Endodermal cell (in vitro differentiated cells): ENCODE results near the gene SENP6. TPM values are rescaled to one million over a fixed set of nuclear protein-coding genes. Genes with fewer than 3 reads are reported as not detected.

Source experiments
- DNase-seq: peaks from one replicate; pipeline ENCODE4 v3.0.0-alpha.2; 2017
- H3K27ac ChIP-seq: 2 replicates; pipeline ENCODE4 v1.5.1; 2013; ENCODE audit warnings: mild to moderate bottlenecking, low read depth, low read length, moderate library complexity
- H3K27me3 ChIP-seq: 2 replicates; pipeline ENCODE4 v1.6.1; 2013; ENCODE audit warnings: mild to moderate bottlenecking, low read length, moderate library complexity; ENCODE audit not compliant: insufficient read depth, control insufficient read depth, poor library complexity, severe bottlenecking
- H3K36me3 ChIP-seq: 2 replicates; pipeline ENCODE4 v1.7.0; 2013; ENCODE audit warnings: mild to moderate bottlenecking, low read length, moderate library complexity; ENCODE audit not compliant: control insufficient read depth, insufficient read depth
- H3K4me1 ChIP-seq: one replicate; pipeline ENCODE4 v1.7.0; 2013; ENCODE audit warnings: low read length; ENCODE audit not compliant: control insufficient read depth, insufficient read depth
- H3K4me3 ChIP-seq: 2 replicates; pipeline ENCODE4 v1.5.1; 2013; ENCODE audit warnings: mild to moderate bottlenecking, low read length, moderate library complexity
- H3K9ac ChIP-seq: 2 replicates; pipeline ENCODE4 v1.6.1; 2013; ENCODE audit warnings: mild to moderate bottlenecking, low read length, moderate library complexity; ENCODE audit not compliant: poor library complexity, severe bottlenecking; ENCODE audit errors: extremely low read depth
- H3K9me3 ChIP-seq: 2 replicates; pipeline ENCODE4 v1.6.1; 2013; ENCODE audit warnings: mild to moderate bottlenecking, low read length, moderate library complexity; ENCODE audit not compliant: control insufficient read depth
- H3K27ac Mint-ChIP-seq: 2 replicates; pipeline ENCODE4 v1.8.0; 2020; ENCODE audit warnings: mixed read lengths
- H3K27me3 Mint-ChIP-seq: 2 replicates; pipeline ENCODE4 v1.8.0; 2021; ENCODE audit warnings: mild to moderate bottlenecking, mixed read lengths; ENCODE audit not compliant: insufficient read depth
- H3K36me3 Mint-ChIP-seq: 2 replicates; pipeline ENCODE4 v1.8.0; 2020; ENCODE audit warnings: low read depth, mixed read lengths
- H3K4me1 Mint-ChIP-seq: 2 replicates; pipeline ENCODE4 v1.8.0; 2020; ENCODE audit warnings: mixed read lengths
- H3K4me3 Mint-ChIP-seq: 2 replicates; pipeline ENCODE4 v1.8.0; 2020; ENCODE audit warnings: mild to moderate bottlenecking, moderate library complexity, mixed read lengths
- H3K9me3 Mint-ChIP-seq: 2 replicates; pipeline ENCODE4 v1.8.0; 2020; ENCODE audit warnings: mild to moderate bottlenecking, mixed read lengths
- WGBS, 2 experiments: methylation state at CpG; one replicate each; pipeline versions ENCODE4 v1.1.5 to v1.1.7; 2013; ENCODE audit warnings: missing lambda C conversion rate in 2 of 2, mixed read lengths in 1 of 2; ENCODE audit not compliant: insufficient coverage in 1 of 2, insufficient read length in 1 of 2; 5-methylcytosine and 5-hydroxymethylcytosine counted together
- total RNA-seq, 2 donors: library from RNA; stranded (reverse); fragmentation: NEBNext Ultra II Directional in 1 of 2; extraction: Animal tissue kit (Norgen Biotek cat#: 25700) in 1 of 2; gene quantifications; 2 replicates in 1 of 2; 3 replicates in 1 of 2; pipeline ENCODE4 v1.2.1, GENCODE V29; 2021
- TF ChIP-seq, protein P1 (sequence below): fragments of 200-600 bp; sonication (generic); conservative IDR thresholded peaks from 2 replicates; pipeline ENCODE4 v1.5.0; 2021; ENCODE audit warnings: antibody characterized with exemption, mild to moderate bottlenecking

SENP6 gene
- total RNA-seq, 2 donors from 2014 or later, result 101 to 113 TPM

DNA sequence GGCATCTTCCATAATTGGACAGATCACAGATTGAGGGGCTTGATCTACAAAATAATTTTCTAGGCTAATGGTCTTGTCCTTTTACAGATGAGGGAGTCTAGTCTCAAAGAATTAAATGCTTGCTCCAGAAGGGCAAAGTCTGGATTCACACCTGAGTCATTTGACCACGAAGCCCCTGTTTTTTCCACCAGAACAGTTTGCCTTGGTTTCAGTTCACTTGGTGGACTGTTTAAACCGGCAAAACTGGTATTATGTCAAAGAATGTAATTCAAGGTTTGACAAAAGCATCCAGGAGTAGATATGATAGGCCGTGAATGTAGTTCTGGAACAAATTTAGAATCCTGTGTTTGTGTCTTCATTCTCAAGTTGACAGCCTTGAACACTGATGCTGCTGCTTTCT is 150.7 kb downstream of the SENP6 start:
- TF ChIP-seq, protein P1, sequence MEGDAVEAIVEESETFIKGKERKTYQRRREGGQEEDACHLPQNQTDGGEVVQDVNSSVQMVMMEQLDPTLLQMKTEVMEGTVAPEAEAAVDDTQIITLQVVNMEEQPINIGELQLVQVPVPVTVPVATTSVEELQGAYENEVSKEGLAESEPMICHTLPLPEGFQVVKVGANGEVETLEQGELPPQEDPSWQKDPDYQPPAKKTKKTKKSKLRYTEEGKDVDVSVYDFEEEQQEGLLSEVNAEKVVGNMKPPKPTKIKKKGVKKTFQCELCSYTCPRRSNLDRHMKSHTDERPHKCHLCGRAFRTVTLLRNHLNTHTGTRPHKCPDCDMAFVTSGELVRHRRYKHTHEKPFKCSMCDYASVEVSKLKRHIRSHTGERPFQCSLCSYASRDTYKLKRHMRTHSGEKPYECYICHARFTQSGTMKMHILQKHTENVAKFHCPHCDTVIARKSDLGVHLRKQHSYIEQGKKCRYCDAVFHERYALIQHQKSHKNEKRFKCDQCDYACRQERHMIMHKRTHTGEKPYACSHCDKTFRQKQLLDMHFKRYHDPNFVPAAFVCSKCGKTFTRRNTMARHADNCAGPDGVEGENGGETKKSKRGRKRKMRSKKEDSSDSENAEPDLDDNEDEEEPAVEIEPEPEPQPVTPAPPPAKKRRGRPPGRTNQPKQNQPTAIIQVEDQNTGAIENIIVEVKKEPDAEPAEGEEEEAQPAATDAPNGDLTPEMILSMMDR, result no peak
- Histone ChIP-seq H3K27ac (no peak overlapping the region), H3K9me3 (no peaks in the 10 kb centered on the region), H3K4me1 (no peaks in the 10 kb centered on the region), H3K36me3 (peaks cover 7% of the 10 kb centered on the region), H3K27me3 (no peaks in the 10 kb centered on the region), H3K9ac (no peak overlapping the region), H3K4me3 (no peak overlapping the region)
- Mint-ChIP-seq H3K36me3 (peaks cover 2% of the 10 kb centered on the region), H3K9me3 (no peaks in the 10 kb centered on the region), H3K4me3 (no peak overlapping the region), H3K4me1 (peaks cover 7% of the 10 kb centered on the region), H3K27me3 (no peaks in the 10 kb centered on the region), H3K27ac (no peak overlapping the region)
- WGBS, 2 experiments, result 90 to 97% methylated on average over 3 of the region's 3 CpGs
- DNase-seq, result no peak

DNA sequence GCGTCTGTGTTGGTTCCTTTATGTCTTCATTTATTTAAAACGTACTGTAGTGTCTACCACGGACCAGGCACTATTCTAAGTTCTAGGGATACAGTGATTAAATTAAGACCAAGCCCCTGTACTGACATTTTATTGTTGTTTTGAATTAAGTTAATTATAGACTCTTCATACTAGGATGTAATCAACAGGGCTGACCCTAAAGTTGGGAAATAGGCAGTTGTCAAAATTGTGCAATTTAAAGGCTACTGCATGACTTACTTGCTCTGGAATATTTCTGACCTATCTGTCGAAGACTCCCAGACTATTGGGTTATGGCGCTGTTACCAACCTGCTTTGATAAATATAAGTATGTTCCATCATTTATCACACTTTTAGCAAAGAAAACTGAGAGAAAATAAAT is 154.0 kb downstream of the SENP6 start:
- Mint-ChIP-seq H3K36me3 (peaks cover 2% of the 10 kb centered on the region), H3K4me1 (peaks cover 18% of the 10 kb centered on the region), H3K4me3 (no peak overlapping the region), H3K9me3 (peaks cover 2% of the 10 kb centered on the region), H3K27ac (no peak overlapping the region), H3K27me3 (no peaks in the 10 kb centered on the region)
- H3K9ac ChIP-seq, result no peak overlapping the region
- TF ChIP-seq, protein P1, result no peak
- no peaks in the 10 kb centered on the region for H3K4me1 ChIP-seq
- H3K4me3 ChIP-seq, result no peak overlapping the region
- no peak overlapping the region for H3K27ac ChIP-seq
- no peaks in the 10 kb centered on the region for H3K27me3 ChIP-seq
- DNase-seq, result no peak
- WGBS, 2 experiments, result 90 to 96% methylated on average over 3 to 5 of the region's 5 CpGs
- H3K36me3 ChIP-seq, result peaks cover 7% of the 10 kb centered on the region
- H3K9me3 ChIP-seq, result no peaks in the 10 kb centered on the region

DNA sequence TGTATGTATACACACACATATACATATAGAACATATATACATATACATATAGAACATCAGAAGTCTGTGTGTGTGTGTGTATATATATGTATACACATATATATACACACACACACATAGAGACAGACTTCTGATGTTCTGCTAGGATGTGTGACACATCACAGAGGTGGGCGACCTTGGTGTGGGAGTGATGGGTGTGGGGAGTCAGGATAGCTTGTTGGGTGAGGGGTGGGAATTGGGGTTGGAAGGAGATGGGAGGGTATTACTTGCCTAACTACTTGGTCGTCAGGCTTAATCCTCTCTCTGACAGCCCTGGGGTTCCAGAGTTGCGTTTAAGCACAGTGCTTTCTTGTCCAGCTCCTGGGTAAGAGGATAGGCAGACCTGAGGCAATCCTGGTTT is 155.6 kb downstream of the SENP6 start:
- Mint-ChIP-seq H3K27me3 (no peaks in the 10 kb centered on the region), H3K4me1 (peaks cover 17% of the 10 kb centered on the region), H3K36me3 (peaks cover 2% of the 10 kb centered on the region), H3K4me3 (no peak overlapping the region), H3K27ac (no peak overlapping the region), H3K9me3 (peaks cover 2% of the 10 kb centered on the region)
- TF ChIP-seq, protein P1, result no peak
- Histone ChIP-seq H3K27ac (no peak overlapping the region), H3K9me3 (no peaks in the 10 kb centered on the region), H3K27me3 (no peaks in the 10 kb centered on the region), H3K9ac (no peak overlapping the region), H3K4me3 (no peak overlapping the region), H3K36me3 (peaks cover 7% of the 10 kb centered on the region), H3K4me1 (no peaks in the 10 kb centered on the region)
- 87 to 96% methylated on average over 2 to 3 of the region's 3 CpGs for WGBS, 2 experiments
- no peak for DNase-seq
